GM21529 (cell line): Measurements from ENCODE around the gene PYGO2.
"Not testable (repeated sequence)": the region's sequence is repeated elsewhere in the genome, so short reads cannot be mapped to it uniquely, and the experiment has no call there.

Source experiments
- ATAC-seq: cut with Tn5 transposase; IDR thresholded peaks from one replicate; pipeline ENCODE4 v1.9.1; 2021; ENCODE audit not compliant: unreplicated experiment

Gene PYGO2

GRCh38 chr1:154911691-154912550 lies 49.7 kb downstream of the PYGO2 start:
- ATAC-seq, result no peak

GRCh38 chr1:154910851-154911250 lies 50.7 kb downstream of the PYGO2 start:
- no peak for ATAC-seq

- no peak for ATAC-seq
These were observed 52.6 kb downstream of the PYGO2 start for GRCh38 chr1:154908937-154909336.

DNA sequence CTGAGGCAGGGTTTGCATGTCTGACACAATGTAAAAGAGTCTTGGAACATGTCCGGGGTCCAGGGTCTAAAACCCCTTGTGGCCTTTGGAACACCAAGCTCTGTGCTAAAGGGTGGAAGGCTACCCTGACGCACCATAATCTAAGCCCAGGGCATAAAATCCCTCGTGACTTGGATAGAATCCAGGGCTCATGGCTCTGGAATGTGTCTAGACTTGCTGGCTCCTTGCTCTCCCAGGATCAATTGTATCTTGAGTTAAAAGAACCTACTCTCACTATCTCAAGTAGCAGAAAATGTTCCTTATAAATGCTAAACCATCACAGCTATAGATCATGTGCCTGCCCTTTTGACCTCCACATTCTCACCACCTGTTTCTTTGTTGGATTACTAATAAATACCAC lies 53.5 kb downstream of the PYGO2 start:
- ATAC-seq, result not testable (repeated sequence)
